ENCODE measurements around the gene CHMP4B. TPM values are rescaled to one million over a fixed set of nuclear protein-coding genes. Genes with fewer than 3 reads are reported as not detected.
A peak's percentile ranks its signal among the peaks of the same experiment; 100 is the strongest.

The CHMP4B gene, protein sequence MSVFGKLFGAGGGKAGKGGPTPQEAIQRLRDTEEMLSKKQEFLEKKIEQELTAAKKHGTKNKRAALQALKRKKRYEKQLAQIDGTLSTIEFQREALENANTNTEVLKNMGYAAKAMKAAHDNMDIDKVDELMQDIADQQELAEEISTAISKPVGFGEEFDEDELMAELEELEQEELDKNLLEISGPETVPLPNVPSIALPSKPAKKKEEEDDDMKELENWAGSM
- total RNA-seq: 10 to 100 TPM; 93.9 to 94.8 TPM

DNA sequence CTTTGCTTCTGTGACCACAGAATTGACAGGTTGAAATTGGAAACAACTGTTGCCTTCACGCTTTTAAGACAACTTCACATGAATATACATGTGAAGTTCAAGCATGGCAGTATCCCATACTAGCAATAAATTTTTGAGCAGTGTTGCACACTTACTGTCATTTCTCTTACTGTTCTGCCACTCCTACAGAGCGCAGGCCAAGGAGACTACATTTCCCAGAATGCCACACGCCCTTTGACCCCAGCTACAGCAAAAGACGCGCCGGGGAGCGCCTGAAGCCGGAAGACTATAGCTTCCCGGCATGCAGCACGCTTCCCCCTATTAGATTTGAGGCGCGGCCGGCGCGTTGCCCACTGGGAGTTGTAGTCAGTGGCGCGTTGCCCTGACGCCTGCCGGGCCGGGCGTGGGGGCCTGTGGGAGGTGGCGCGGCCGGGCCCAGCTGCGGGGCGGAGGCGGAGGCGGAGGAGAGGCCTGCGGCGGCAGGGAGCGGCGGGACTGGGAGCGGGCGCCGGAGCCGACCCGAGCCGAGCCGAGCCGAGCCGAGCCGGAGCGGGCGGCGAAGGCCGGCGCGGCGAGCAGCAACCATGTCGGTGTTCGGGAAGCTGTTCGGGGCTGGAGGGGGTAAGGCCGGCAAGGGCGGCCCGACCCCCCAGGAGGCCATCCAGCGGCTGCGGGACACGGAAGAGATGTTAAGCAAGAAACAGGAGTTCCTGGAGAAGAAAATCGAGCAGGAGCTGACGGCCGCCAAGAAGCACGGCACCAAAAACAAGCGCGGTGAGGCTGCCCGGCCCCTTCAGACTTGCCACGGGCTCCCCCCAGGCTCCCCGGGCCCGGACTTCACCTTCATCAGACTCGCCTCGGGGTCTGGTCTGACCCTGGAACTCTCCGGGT lies at the start of gene CHMP4B:
Gene CHMP4B (plus strand): TSS at position 464 of the 891 bp plus-strand sequence. CDS start 121 bp downstream, at position 585.
- POLR2A ChIA-PET: interaction anchor here (0.6 to 3.7 kb wide), 6 partner anchors 8 to 367 kb away, joined by 3 to 17 read pairs (median 4); partner anchors contain the start of genes EIF2S2, RALY and SNTA1
- Mint-ChIP-seq H3K36me3 (peaks cover 24% of the 10 kb centered on the region), H3K9me3 (no peaks in the 10 kb centered on the region), H3K27me3 (no peaks in the 10 kb centered on the region), H3K27ac (peak within 1 kb of the TSS; percentile 91), H3K4me3 (peak within 1 kb of the TSS; percentile 98), H3K4me1 (ENCODE audit: low read depth) (peaks cover 40% of the 10 kb centered on the region)
- CTCF ChIA-PET: interaction anchor here (0.6 to 3.3 kb wide), 7 partner anchors 9 to 302 kb away, joined by 3 to 14 read pairs (median 4); partner anchors contain the start of genes EIF2S2 and ZNF341
- peak; percentile 99 for DNase-seq
- intact Hi-C loops (cut with micrococcal nuclease): loop anchor here (1.0 to 2.0 kb wide), 5 partner anchors 90 to 492 kb away; partner anchors contain the start of genes AHCY, E2F1, EIF2S2 and PXMP4

DNA sequence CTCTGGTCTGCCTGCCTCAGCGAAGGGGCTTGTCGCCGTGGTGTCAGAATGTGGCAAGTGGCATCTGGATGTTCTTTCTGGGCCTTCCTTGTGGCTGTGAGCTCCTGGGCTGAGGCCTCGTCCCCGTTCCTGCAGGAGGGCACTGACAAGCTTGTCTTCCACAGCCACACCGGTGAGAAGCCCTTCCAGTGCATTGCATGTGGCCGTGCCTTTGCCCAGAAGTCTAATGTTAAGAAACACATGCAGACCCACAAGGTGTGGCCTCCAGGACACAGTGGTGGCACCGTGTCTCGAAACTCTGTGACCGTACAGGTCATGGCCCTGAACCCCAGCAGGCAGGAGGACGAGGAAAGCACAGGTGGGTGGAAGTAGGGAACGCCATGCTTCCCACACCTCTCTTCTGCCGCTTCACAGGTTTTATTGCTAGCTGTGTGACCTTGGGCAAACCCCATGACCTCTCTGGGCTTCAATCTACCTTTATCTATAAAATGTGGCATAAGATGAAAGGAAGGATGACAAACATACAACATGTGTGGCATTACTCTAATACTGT lies 49.4 kb upstream of the CHMP4B start:
- Mint-ChIP-seq H3K27me3 (no peaks in the 10 kb centered on the region), H3K27ac (no peak overlapping the region), H3K36me3 (peaks cover 30% of the 10 kb centered on the region), H3K4me3 (no peak overlapping the region), H3K9me3 (peaks cover 5% of the 10 kb centered on the region), H3K4me1 (ENCODE audit: low read depth) (no peaks in the 10 kb centered on the region)
- intact Hi-C loops (cut with micrococcal nuclease): no loop called here
- ChIA-PET CTCF (no interaction called here), POLR2A (no interaction called here)
- DNase-seq: no peak

DNA sequence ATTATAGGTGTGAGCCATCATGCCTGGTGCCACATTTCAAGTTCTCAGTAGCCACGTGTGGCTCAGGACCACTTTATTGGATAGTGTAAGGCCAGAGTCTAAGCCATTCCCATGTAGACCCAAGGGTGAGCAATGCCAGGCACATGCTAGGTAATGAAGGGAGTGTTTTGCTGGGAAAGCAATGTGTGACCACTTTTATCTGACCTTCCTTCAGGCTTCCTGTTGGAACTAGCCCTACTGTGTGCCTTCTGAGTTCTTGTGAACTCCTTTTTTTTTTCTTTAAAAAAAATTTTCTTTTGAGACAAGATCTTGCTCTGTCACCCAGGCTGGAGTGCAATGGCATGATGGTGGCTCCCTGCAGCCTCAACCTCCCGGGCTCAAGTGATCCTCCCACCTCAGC lies 46.0 kb upstream of the CHMP4B start:
- Mint-ChIP-seq H3K4me1 (ENCODE audit: low read depth) (no peaks in the 10 kb centered on the region), H3K36me3 (peaks cover 15% of the 10 kb centered on the region), H3K4me3 (no peak overlapping the region), H3K27me3 (no peaks in the 10 kb centered on the region), H3K9me3 (no peaks in the 10 kb centered on the region), H3K27ac (no peak overlapping the region)
- no peak for DNase-seq
- ChIA-PET POLR2A (no interaction called here), CTCF (no interaction called here)
- intact Hi-C loops (cut with micrococcal nuclease): no loop called here

DNA sequence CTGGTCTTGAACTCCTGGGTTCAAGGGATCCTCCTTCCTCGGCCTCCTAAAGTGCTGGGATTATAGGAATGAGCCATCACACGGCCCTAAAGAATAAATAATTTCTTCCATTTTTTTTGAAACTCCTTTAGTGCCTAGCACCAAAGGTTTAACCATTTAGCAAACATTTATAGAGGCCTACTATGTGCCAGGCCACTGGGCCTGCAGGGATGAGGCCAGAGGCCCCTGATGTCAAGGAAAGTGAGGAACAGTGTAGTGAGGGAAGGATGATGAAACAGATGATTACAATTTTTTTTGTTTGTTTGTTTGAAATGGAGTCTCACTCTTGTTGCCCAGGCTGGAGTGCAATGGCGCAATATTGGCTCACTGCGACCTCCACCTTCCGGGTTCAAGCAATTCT lies 45.6 kb upstream of the CHMP4B start:
- no peak overlapping the region for H3K4me3 Mint-ChIP-seq
- DNase-seq: no peak
- no peaks in the 10 kb centered on the region for H3K4me1 Mint-ChIP-seq (ENCODE audit: low read depth)
- no peaks in the 10 kb centered on the region for H3K27me3 Mint-ChIP-seq
- ChIA-PET CTCF (no interaction called here), POLR2A (no interaction called here)
- H3K9me3 Mint-ChIP-seq: no peaks in the 10 kb centered on the region
- peaks cover 16% of the 10 kb centered on the region for H3K36me3 Mint-ChIP-seq
- intact Hi-C loops (cut with micrococcal nuclease): no loop called here
- H3K27ac Mint-ChIP-seq: no peak overlapping the region

DNA sequence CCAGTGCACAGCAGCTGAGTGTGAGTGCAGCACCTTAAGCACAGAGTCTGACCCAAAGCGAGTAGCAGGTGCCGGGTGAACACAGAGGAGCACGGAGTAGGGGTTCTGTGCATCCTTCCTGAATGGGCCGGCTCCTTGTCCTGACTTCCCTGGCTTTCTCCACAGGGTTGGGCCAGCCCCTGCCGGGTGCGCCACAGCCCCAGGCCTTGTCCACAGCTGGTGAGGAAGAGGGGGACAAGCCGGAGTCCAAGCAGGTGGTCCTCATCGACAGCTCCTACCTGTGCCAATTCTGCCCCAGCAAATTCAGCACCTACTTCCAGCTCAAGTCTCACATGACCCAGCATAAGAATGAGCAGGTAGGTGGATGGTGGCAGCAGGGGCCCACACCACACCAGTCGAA lies 44.5 kb upstream of the CHMP4B start:
- Mint-ChIP-seq H3K27me3 (no peaks in the 10 kb centered on the region), H3K9me3 (no peaks in the 10 kb centered on the region), H3K4me1 (ENCODE audit: low read depth) (no peaks in the 10 kb centered on the region), H3K4me3 (no peak overlapping the region), H3K27ac (no peak overlapping the region), H3K36me3 (peaks cover 16% of the 10 kb centered on the region)
- intact Hi-C loops (cut with micrococcal nuclease): no loop called here
- ChIA-PET POLR2A (no interaction called here), CTCF (interaction anchor here (0.5 kb wide), 1 partner anchor 43 kb away, joined by 3 read pairs; no protein-coding TSS in a partner anchor)
- no peak for DNase-seq

DNA sequence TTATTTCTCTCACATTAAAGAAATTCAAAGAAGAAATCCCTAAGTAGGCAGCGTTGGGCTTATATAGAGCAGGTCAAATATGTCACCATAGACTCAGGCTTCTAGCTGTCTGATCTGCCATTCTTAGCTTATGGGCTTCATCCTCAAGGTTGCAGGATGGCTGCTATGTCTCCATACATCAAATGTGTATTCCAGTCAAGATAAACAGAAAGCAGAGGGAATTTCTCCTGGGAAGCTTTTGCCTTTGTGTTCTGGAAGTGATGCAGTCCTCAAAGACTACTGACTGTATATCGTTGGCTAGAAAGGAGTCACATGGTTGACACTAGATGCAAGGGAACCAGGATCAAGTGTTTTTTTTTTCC lies 43.4 kb upstream of the CHMP4B start:
- ChIA-PET POLR2A (no interaction called here), CTCF (no interaction called here)
- H3K4me3 Mint-ChIP-seq: no peak overlapping the region
- H3K9me3 Mint-ChIP-seq: no peaks in the 10 kb centered on the region
- no peaks in the 10 kb centered on the region for H3K27me3 Mint-ChIP-seq
- intact Hi-C loops (cut with micrococcal nuclease): no loop called here
- peaks cover 16% of the 10 kb centered on the region for H3K36me3 Mint-ChIP-seq
- H3K27ac Mint-ChIP-seq: no peak overlapping the region
- no peak for DNase-seq
- no peaks in the 10 kb centered on the region for H3K4me1 Mint-ChIP-seq (ENCODE audit: low read depth)

DNA sequence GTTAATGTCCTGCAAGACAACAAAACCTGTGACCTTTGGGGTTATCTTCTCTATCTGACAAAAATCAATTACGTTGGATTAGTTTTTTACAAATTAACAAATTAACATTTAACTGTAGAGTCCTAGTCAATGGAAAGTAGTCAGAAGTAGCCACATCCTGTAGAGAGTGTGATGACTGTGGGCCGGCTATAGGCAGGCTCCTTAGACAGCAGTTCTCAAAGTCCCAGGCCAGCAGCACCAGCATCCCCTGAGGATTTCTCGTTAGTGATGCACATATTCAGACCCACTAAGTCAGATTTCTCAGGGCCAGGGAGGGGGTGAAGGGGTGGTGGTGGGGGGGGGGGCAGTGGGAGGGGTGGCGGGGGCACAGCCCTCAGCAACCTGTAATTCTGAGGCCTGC lies 42.1 kb upstream of the CHMP4B start:
- POLR2A ChIA-PET: no interaction called here
- Mint-ChIP-seq H3K9me3 (no peaks in the 10 kb centered on the region), H3K27me3 (no peaks in the 10 kb centered on the region), H3K4me3 (no peak overlapping the region), H3K4me1 (ENCODE audit: low read depth) (no peaks in the 10 kb centered on the region), H3K36me3 (peaks cover 19% of the 10 kb centered on the region), H3K27ac (no peak overlapping the region)
- CTCF ChIA-PET: no interaction called here
- intact Hi-C loops (cut with micrococcal nuclease): no loop called here
- no peak for DNase-seq

DNA sequence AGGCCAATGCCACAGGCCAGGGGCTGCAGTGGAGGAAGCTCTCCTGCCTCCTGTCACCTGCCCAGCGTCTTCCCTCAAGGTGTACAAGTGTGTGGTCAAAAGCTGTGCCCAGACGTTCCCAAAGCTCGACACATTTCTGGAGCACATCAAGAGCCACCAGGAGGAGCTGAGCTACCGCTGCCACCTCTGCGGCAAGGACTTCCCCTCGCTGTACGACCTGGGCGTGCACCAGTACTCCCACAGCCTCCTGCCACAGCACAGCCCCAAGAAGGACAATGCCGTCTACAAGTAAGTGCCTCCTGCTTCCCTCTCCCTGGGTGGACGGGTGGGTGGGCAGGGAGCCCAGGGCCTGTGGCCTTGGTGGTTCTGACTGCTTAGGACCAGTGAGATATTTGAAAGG lies 41.1 kb upstream of the CHMP4B start:
- Mint-ChIP-seq H3K36me3 (peaks cover 19% of the 10 kb centered on the region), H3K27me3 (no peaks in the 10 kb centered on the region), H3K27ac (no peak overlapping the region), H3K9me3 (no peaks in the 10 kb centered on the region), H3K4me3 (no peak overlapping the region), H3K4me1 (ENCODE audit: low read depth) (peaks cover 3% of the 10 kb centered on the region)
- POLR2A ChIA-PET: no interaction called here
- CTCF ChIA-PET: no interaction called here
- no peak for DNase-seq
- intact Hi-C loops (cut with micrococcal nuclease): loop anchor here (10.0 kb wide), 1 partner anchor 145 kb away; no protein-coding TSS in a partner anchor

DNA sequence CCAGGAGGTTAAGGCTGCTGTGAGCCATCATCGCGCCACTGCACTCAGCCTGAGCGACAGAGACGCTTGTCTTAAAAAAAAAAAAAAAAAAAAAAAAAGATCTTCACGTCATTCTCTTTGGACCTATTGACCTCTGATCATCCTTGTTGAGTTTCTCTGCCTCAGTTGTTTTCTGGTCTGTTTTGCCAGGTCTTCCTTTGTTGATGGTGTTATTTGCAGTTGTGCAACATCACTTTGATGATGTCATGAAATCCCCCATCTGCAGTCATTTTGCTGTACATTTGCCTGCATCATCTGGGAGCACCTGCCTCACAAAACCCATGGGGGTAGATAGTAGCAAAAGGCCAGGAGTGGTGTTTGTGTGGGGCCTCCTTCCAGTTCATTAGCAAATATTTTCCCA lies 39.2 kb upstream of the CHMP4B start:
- H3K4me1 Mint-ChIP-seq (ENCODE audit: low read depth): peaks cover 3% of the 10 kb centered on the region

DNA sequence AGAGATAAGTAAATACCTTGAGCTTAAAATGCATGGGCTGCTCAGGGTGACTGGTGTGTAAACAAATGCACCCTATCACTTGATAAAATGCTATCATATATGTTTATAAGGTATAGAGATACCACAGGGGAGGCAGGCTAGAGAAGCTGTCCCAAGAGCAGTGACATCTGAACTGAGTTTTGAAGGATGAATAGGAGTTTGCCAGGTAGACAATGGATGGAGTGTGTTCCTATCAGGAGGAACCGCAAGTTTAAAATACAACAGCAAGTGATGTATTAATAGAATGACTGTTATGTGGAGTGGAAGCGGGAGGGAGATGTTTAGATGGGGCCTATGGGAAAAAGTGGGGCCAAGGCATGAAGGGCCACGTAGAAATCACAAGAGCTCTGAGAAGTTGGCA lies 38.7 kb upstream of the CHMP4B start:
- ChIA-PET CTCF (no interaction called here), POLR2A (no interaction called here)
- intact Hi-C loops (cut with micrococcal nuclease): loop anchor here (10.0 kb wide), 1 partner anchor 142 kb away; no protein-coding TSS in a partner anchor
- peaks cover 3% of the 10 kb centered on the region for H3K4me1 Mint-ChIP-seq (ENCODE audit: low read depth)
- no peaks in the 10 kb centered on the region for H3K27me3 Mint-ChIP-seq
- no peak for DNase-seq
- no peaks in the 10 kb centered on the region for H3K9me3 Mint-ChIP-seq
- H3K4me3 Mint-ChIP-seq: no peak overlapping the region
- no peak overlapping the region for H3K27ac Mint-ChIP-seq
- H3K36me3 Mint-ChIP-seq: peaks cover 13% of the 10 kb centered on the region

More for the DNA sequence above, 39.2 kb upstream of the CHMP4B start:
- POLR2A ChIA-PET: no interaction called here
- no peak overlapping the region for H3K27ac Mint-ChIP-seq
- H3K36me3 Mint-ChIP-seq: peaks cover 14% of the 10 kb centered on the region
- CTCF ChIA-PET: no interaction called here
- no peak for DNase-seq
- no peaks in the 10 kb centered on the region for H3K27me3 Mint-ChIP-seq
- no peaks in the 10 kb centered on the region for H3K9me3 Mint-ChIP-seq
- intact Hi-C loops (cut with micrococcal nuclease): loop anchor here (10.0 kb wide), 1 partner anchor 143 kb away; no protein-coding TSS in a partner anchor
- H3K4me3 Mint-ChIP-seq: no peak overlapping the region

DNA sequence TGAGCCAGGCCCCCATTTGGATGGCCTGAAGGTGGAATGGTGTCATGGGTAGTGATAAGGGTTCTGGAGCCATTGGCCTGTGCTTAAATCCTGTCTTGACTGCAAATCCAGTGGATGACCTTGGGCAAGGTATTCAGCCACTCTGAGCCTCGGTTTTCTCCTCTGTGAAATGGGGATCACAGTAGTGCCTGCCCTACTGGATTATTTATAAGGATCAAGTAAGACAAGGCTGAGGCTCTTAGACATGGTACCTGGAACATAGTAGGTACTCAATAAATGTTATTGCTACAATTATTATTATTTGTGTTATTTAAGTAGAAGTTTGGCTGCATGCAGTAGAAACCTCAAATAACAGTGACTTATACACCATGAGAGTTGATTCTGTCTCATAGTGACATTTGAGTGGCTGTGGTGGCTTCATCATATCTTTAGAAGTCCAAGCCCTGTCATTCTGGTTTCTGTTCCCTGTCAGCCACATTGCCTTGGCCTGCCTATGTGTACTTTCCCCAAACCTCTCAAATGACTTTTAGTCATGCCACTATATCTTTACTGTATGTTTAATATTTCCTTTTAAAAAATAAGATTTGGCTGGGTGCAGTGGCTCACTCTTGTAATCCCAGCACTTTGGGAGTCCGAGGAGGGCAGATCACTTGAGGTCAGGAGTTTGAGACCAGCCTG lies 37.6 kb upstream of the CHMP4B start:
- POLR2A ChIA-PET: no interaction called here
- no peak overlapping the region for H3K27ac Mint-ChIP-seq
- CTCF ChIA-PET: no interaction called here
- H3K4me3 Mint-ChIP-seq: no peak overlapping the region
- H3K4me1 Mint-ChIP-seq (ENCODE audit: low read depth): peaks cover 5% of the 10 kb centered on the region
- intact Hi-C loops (cut with micrococcal nuclease): loop anchor here (10.0 kb wide), 1 partner anchor 141 kb away; no protein-coding TSS in a partner anchor
- peak; percentile 58 for DNase-seq
- no peaks in the 10 kb centered on the region for H3K27me3 Mint-ChIP-seq
- peaks cover 12% of the 10 kb centered on the region for H3K36me3 Mint-ChIP-seq
- no peaks in the 10 kb centered on the region for H3K9me3 Mint-ChIP-seq

DNA sequence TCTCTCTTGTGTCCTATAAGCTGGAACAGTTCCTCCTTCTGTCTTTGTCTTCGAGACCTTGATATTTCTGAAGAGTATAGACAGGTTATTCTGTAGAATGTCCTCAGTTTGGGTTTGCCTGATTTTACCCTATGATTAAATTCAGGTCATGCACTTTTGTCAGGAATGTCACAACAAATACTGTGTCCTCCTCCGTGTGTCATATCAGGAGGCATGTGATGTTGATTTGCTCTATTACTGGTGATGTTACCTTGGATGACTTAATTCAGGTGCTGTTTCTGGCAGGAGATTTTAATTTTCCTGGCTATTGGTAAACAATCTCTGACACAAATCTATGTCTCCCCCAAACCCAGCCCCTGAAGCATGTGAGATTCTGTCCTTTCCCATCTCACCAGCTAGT lies 33.3 kb upstream of the CHMP4B start:
- POLR2A ChIA-PET: interaction anchor here (0.7 kb wide), 1 partner anchor 652 kb away, joined by 3 read pairs; no protein-coding TSS in a partner anchor
- Mint-ChIP-seq H3K9me3 (no peaks in the 10 kb centered on the region), H3K36me3 (peaks cover 11% of the 10 kb centered on the region), H3K4me3 (no peak overlapping the region), H3K27me3 (no peaks in the 10 kb centered on the region), H3K27ac (no peak overlapping the region), H3K4me1 (ENCODE audit: low read depth) (peaks cover 18% of the 10 kb centered on the region)
- CTCF ChIA-PET: no interaction called here
- intact Hi-C loops (cut with micrococcal nuclease): loop anchor here (10.0 kb wide), 1 partner anchor 137 kb away; no protein-coding TSS in a partner anchor
- DNase-seq: no peak

All from activated CD4-positive, alpha-beta memory T cell treated with anti-CD3 and anti-CD28 coated beads for 36 hours (primary cell).